Measurements from ENCODE around the gene ZC3H15.
"Not testable (repeated sequence)": the region's sequence is repeated elsewhere in the genome, so short reads cannot be mapped to it uniquely, and the experiment has no call there.

Gene ZC3H15

GRCh38 chr2:186460465-186460864 lies 25.6 kb upstream of the ZC3H15 start:
- no peak overlapping the region for H3K27ac ChIP-seq (ENCODE audit: low read depth, low read length, severe bottlenecking)
- no peak overlapping the region for H3K4me3 ChIP-seq (ENCODE audit: extremely low read depth, insufficient read depth, low read length, poor library complexity, severe bottlenecking)
- H3K36me3 ChIP-seq (ENCODE audit: control insufficient read depth, insufficient read depth, low read length) = no peaks in the 10 kb centered on the region
- H3K4me1 ChIP-seq (ENCODE audit: control insufficient read depth, insufficient read depth, low read length, poor library complexity, severe bottlenecking) = no peaks in the 10 kb centered on the region
- no CpG with 5 or more reads among the region's 1 CpG for WGBS, 2 experiments (ENCODE audit: insufficient coverage in 2 of 2)
- no peaks in the 10 kb centered on the region for H3K9me3 ChIP-seq (ENCODE audit: control insufficient read depth, low read length)

GRCh38 chr2:186466743-186467142 lies 19.3 kb upstream of the ZC3H15 start:
- H3K27ac ChIP-seq (ENCODE audit: low read depth, low read length, severe bottlenecking) = no peak overlapping the region
- H3K36me3 ChIP-seq (ENCODE audit: control insufficient read depth, insufficient read depth, low read length) = no peaks in the 10 kb centered on the region
- no peaks in the 10 kb centered on the region for H3K4me1 ChIP-seq (ENCODE audit: control insufficient read depth, insufficient read depth, low read length, poor library complexity, severe bottlenecking)
- H3K9me3 ChIP-seq (ENCODE audit: control insufficient read depth, low read length) = peaks cover 7% of the 10 kb centered on the region
- no peak overlapping the region for H3K4me3 ChIP-seq (ENCODE audit: extremely low read depth, insufficient read depth, low read length, poor library complexity, severe bottlenecking)

- no CpG with 5 or more reads among the region's 2 CpGs for WGBS, 2 experiments (ENCODE audit: insufficient coverage in 2 of 2)
- H3K4me3 ChIP-seq (ENCODE audit: extremely low read depth, insufficient read depth, low read length, poor library complexity, severe bottlenecking) = no peak overlapping the region
- peaks cover 8% of the 10 kb centered on the region for H3K9me3 ChIP-seq (ENCODE audit: control insufficient read depth, low read length)
- H3K36me3 ChIP-seq (ENCODE audit: control insufficient read depth, insufficient read depth, low read length) = no peaks in the 10 kb centered on the region
- H3K27ac ChIP-seq (ENCODE audit: low read depth, low read length, severe bottlenecking) = no peak overlapping the region
- no peaks in the 10 kb centered on the region for H3K4me1 ChIP-seq (ENCODE audit: control insufficient read depth, insufficient read depth, low read length, poor library complexity, severe bottlenecking)
Observed at GRCh38 chr2:186467421-186467820, 18.6 kb upstream of the ZC3H15 start.

GRCh38 chr2:186472722-186473493 lies 13.2 kb upstream of the ZC3H15 start:
- H3K27ac ChIP-seq (ENCODE audit: low read depth, low read length, severe bottlenecking); H3K4me3 ChIP-seq (ENCODE audit: extremely low read depth, insufficient read depth, low read length, poor library complexity, severe bottlenecking); H3K4me1 ChIP-seq (ENCODE audit: control insufficient read depth, insufficient read depth, low read length, poor library complexity, severe bottlenecking); H3K9me3 ChIP-seq (ENCODE audit: control insufficient read depth, low read length); H3K36me3 ChIP-seq (ENCODE audit: control insufficient read depth, insufficient read depth, low read length): not testable (repeated sequence)
- 85 to 100% methylated on average over 4 to 5 of the region's 49 CpGs for WGBS, 2 experiments (ENCODE audit: insufficient coverage in 2 of 2)

- not testable (repeated sequence) for H3K4me1 ChIP-seq (ENCODE audit: control insufficient read depth, insufficient read depth, low read length, poor library complexity, severe bottlenecking); H3K9me3 ChIP-seq (ENCODE audit: control insufficient read depth, low read length); H3K27ac ChIP-seq (ENCODE audit: low read depth, low read length, severe bottlenecking); H3K4me3 ChIP-seq (ENCODE audit: extremely low read depth, insufficient read depth, low read length, poor library complexity, severe bottlenecking); H3K36me3 ChIP-seq (ENCODE audit: control insufficient read depth, insufficient read depth, low read length)
- WGBS, 2 experiments (ENCODE audit: insufficient coverage in 2 of 2) = 83 to 100% methylated on average over 1 of the region's 1 CpG
Observed at GRCh38 chr2:186474239-186474638, 11.8 kb upstream of the ZC3H15 start.

GRCh38 chr2:186477790-186478189 lies 8.3 kb upstream of the ZC3H15 start:
- Histone ChIP-seq H3K9me3 (ENCODE audit: control insufficient read depth, low read length) (no peaks in the 10 kb centered on the region), H3K4me1 (ENCODE audit: control insufficient read depth, insufficient read depth, low read length, poor library complexity, severe bottlenecking) (no peaks in the 10 kb centered on the region), H3K4me3 (ENCODE audit: extremely low read depth, insufficient read depth, low read length, poor library complexity, severe bottlenecking) (no peak overlapping the region), H3K36me3 (ENCODE audit: control insufficient read depth, insufficient read depth, low read length) (no peaks in the 10 kb centered on the region), H3K27ac (ENCODE audit: low read depth, low read length, severe bottlenecking) (no peak overlapping the region)
- WGBS, 2 experiments (ENCODE audit: insufficient coverage in 2 of 2) = 100% methylated on average over 1 of the region's 3 CpGs; no CpG with 5 or more reads in 1 of the 2 experiments

GRCh38 chr2:186480991-186481390 lies 5.1 kb upstream of the ZC3H15 start:
- WGBS, 2 experiments (ENCODE audit: insufficient coverage in 2 of 2) = 100% methylated on average over 1 of the region's 1 CpG
- no peaks in the 10 kb centered on the region for H3K9me3 ChIP-seq (ENCODE audit: control insufficient read depth, low read length)
- no peaks in the 10 kb centered on the region for H3K4me1 ChIP-seq (ENCODE audit: control insufficient read depth, insufficient read depth, low read length, poor library complexity, severe bottlenecking)
- no peak overlapping the region for H3K27ac ChIP-seq (ENCODE audit: low read depth, low read length, severe bottlenecking)
- H3K36me3 ChIP-seq (ENCODE audit: control insufficient read depth, insufficient read depth, low read length) = no peaks in the 10 kb centered on the region
- H3K4me3 ChIP-seq (ENCODE audit: extremely low read depth, insufficient read depth, low read length, poor library complexity, severe bottlenecking) = no peak overlapping the region

GRCh38 chr2:186484062-186484735 lies 1.9 kb upstream of the ZC3H15 start:
- Histone ChIP-seq H3K36me3 (ENCODE audit: control insufficient read depth, insufficient read depth, low read length) (peaks cover 9% of the 10 kb centered on the region), H3K27ac (ENCODE audit: low read depth, low read length, severe bottlenecking) (no peak overlapping the region), H3K4me3 (ENCODE audit: extremely low read depth, insufficient read depth, low read length, poor library complexity, severe bottlenecking) (no peak overlapping the region), H3K4me1 (ENCODE audit: control insufficient read depth, insufficient read depth, low read length, poor library complexity, severe bottlenecking) (no peaks in the 10 kb centered on the region), H3K9me3 (ENCODE audit: control insufficient read depth, low read length) (no peaks in the 10 kb centered on the region)
- WGBS, 2 experiments (ENCODE audit: insufficient coverage in 2 of 2) = 90 to 100% methylated on average over 1 to 2 of the region's 6 CpGs

GRCh38 chr2:186485576-186485870 lies 537 bp upstream of the ZC3H15 start:
- peaks cover 9% of the 10 kb centered on the region for H3K36me3 ChIP-seq (ENCODE audit: control insufficient read depth, insufficient read depth, low read length)
- peak overlapping the region; percentile 90 for H3K4me3 ChIP-seq (ENCODE audit: extremely low read depth, insufficient read depth, low read length, poor library complexity, severe bottlenecking)
- no peaks in the 10 kb centered on the region for H3K9me3 ChIP-seq (ENCODE audit: control insufficient read depth, low read length)
- H3K4me1 ChIP-seq (ENCODE audit: control insufficient read depth, insufficient read depth, low read length, poor library complexity, severe bottlenecking) = peaks cover 3% of the 10 kb centered on the region
- H3K27ac ChIP-seq (ENCODE audit: low read depth, low read length, severe bottlenecking) = peak overlapping the region; percentile 94
- WGBS, 2 experiments (ENCODE audit: insufficient coverage in 2 of 2) = 0 to 3% methylated on average over 9 to 10 of the region's 10 CpGs

- Histone ChIP-seq H3K36me3 (ENCODE audit: control insufficient read depth, insufficient read depth, low read length) (peaks cover 10% of the 10 kb centered on the region), H3K9me3 (ENCODE audit: control insufficient read depth, low read length) (no peaks in the 10 kb centered on the region), H3K4me3 (ENCODE audit: extremely low read depth, insufficient read depth, low read length, poor library complexity, severe bottlenecking) (peak overlapping the region; percentile 90), H3K4me1 (ENCODE audit: control insufficient read depth, insufficient read depth, low read length, poor library complexity, severe bottlenecking) (peaks cover 13% of the 10 kb centered on the region), H3K27ac (ENCODE audit: low read depth, low read length, severe bottlenecking) (peak overlapping the region; percentile 94)
- WGBS, 2 experiments (ENCODE audit: insufficient coverage in 2 of 2) = 3 to 4% methylated on average over 20 to 25 of the region's 31 CpGs
Observed at GRCh38 chr2:186486651-186487647, 889 bp downstream of the ZC3H15 start.

All from mesodermal cell (in vitro differentiated cells).